Peyer's patch (tissue), 4 donors: ENCODE results near the gene FAM20C.

Experiments
- CTCF ChIP-seq, 6 experiments: fragments of 450-650 bp in 4 of 6; fragments of 200-600 bp in 2 of 6; sonication (generic) in 1 of 6; IDR thresholded peaks; one replicate each; pipeline ENCODE4 v1.5.1; 2017 to 2019; ENCODE audit warnings: antibody characterized with exemption in 6 of 6, mild to moderate bottlenecking in 3 of 6, moderate library complexity in 1 of 6
- POLR2A ChIP-seq, 2 donors: fragments of 450-650 bp; IDR thresholded peaks; one replicate each; pipeline ENCODE4 v1.5.1; 2017; ENCODE audit warnings: antibody characterized with exemption in 2 of 2, mild to moderate bottlenecking in 2 of 2, moderate library complexity in 2 of 2

GRCh38 chr7:152702-153391, 39.5 kb upstream of the FAM20C start:
- no peak for TF ChIP-seq CTCF (IDR thresholded peaks at IDR 0.05)
- no peak for TF ChIP-seq POLR2A (IDR thresholded peaks at IDR 0.05)
